ENCODE data around the gene FBXO7. TPM values are rescaled to one million over a fixed set of nuclear protein-coding genes. Genes with fewer than 3 reads are reported as not detected.

FBXO7 gene
- total RNA-seq, 2 donors from 2014 or later, result 82.8 to 128 TPM

GRCh38 chr22:32511274-32511673, 36.7 kb downstream of the FBXO7 start:
- Histone ChIP-seq H3K4me3 (no peak overlapping the region), H3K9me3 (no peaks in the 10 kb centered on the region), H3K36me3 (no peaks in the 10 kb centered on the region), H3K27me3 (replicated peaks; ENCODE audit: insufficient read depth) (no peaks in the 10 kb centered on the region), H3K4me1 (replicated peaks) (no peaks in the 10 kb centered on the region), H3K27ac (no peak overlapping the region)
- TF ChIP-seq POLR2A (IDR thresholded peaks at IDR 0.05), result no peak
- TF ChIP-seq POLR2AphosphoS5 (IDR thresholded peaks at IDR 0.05), result no peak
- no peak for TF ChIP-seq CTCF (IDR thresholded peaks at IDR 0.05)
- 65% methylated on average over 3 of the region's 3 CpGs for WGBS
- no peak for DNase-seq (ENCODE audit: low spot score)
- intact Hi-C loops (cut with DNase I), result no loop called here

GRCh38 chr22:32511776-32512175, 37.2 kb downstream of the FBXO7 start:
- Histone ChIP-seq H3K27me3 (replicated peaks; ENCODE audit: insufficient read depth) (no peaks in the 10 kb centered on the region), H3K4me3 (no peak overlapping the region), H3K9me3 (no peaks in the 10 kb centered on the region), H3K4me1 (replicated peaks) (no peaks in the 10 kb centered on the region), H3K27ac (no peak overlapping the region), H3K36me3 (no peaks in the 10 kb centered on the region)
- WGBS, result 100% methylated on average over 2 of the region's 2 CpGs
- TF ChIP-seq POLR2AphosphoS5 (IDR thresholded peaks at IDR 0.05) (no peak), POLR2A (IDR thresholded peaks at IDR 0.05) (no peak), CTCF (IDR thresholded peaks at IDR 0.05) (no peak)
- intact Hi-C loops (cut with DNase I), result no loop called here
- DNase-seq (ENCODE audit: low spot score), result no peak

GRCh38 chr22:32512267-32512982, 37.8 kb downstream of the FBXO7 start:
- Histone ChIP-seq H3K36me3 (no peaks in the 10 kb centered on the region), H3K27ac (no peak overlapping the region), H3K9me3 (no peaks in the 10 kb centered on the region), H3K27me3 (replicated peaks; ENCODE audit: insufficient read depth) (no peaks in the 10 kb centered on the region), H3K4me1 (replicated peaks) (no peaks in the 10 kb centered on the region), H3K4me3 (no peak overlapping the region)
- DNase-seq (ENCODE audit: low spot score), result no peak
- intact Hi-C loops (cut with DNase I), result no loop called here
- TF ChIP-seq POLR2A (IDR thresholded peaks at IDR 0.05), result no peak
- no peak for TF ChIP-seq CTCF (IDR thresholded peaks at IDR 0.05)
- TF ChIP-seq POLR2AphosphoS5 (IDR thresholded peaks at IDR 0.05), result no peak
- 91% methylated on average over 8 of the region's 8 CpGs for WGBS

GRCh38 chr22:32515084-32515483, 40.5 kb downstream of the FBXO7 start:
- Histone ChIP-seq H3K4me3 (no peak overlapping the region), H3K4me1 (replicated peaks) (no peaks in the 10 kb centered on the region), H3K9me3 (no peaks in the 10 kb centered on the region), H3K27me3 (replicated peaks; ENCODE audit: insufficient read depth) (no peaks in the 10 kb centered on the region), H3K27ac (no peak overlapping the region), H3K36me3 (no peaks in the 10 kb centered on the region)
- intact Hi-C loops (cut with DNase I), result no loop called here
- no peak for DNase-seq (ENCODE audit: low spot score)
- WGBS, result 97% methylated on average over 2 of the region's 2 CpGs
- TF ChIP-seq CTCF (IDR thresholded peaks at IDR 0.05) (no peak), POLR2AphosphoS5 (IDR thresholded peaks at IDR 0.05) (no peak), POLR2A (IDR thresholded peaks at IDR 0.05) (no peak)

GRCh38 chr22:32517488-32517887, 42.9 kb downstream of the FBXO7 start:
- Histone ChIP-seq H3K4me3 (no peak overlapping the region), H3K36me3 (no peaks in the 10 kb centered on the region), H3K27ac (no peak overlapping the region), H3K27me3 (replicated peaks; ENCODE audit: insufficient read depth) (no peaks in the 10 kb centered on the region), H3K4me1 (replicated peaks) (no peaks in the 10 kb centered on the region), H3K9me3 (no peaks in the 10 kb centered on the region)
- no peak for DNase-seq (ENCODE audit: low spot score)
- TF ChIP-seq CTCF (IDR thresholded peaks at IDR 0.05), result no peak
- intact Hi-C loops (cut with DNase I), result no loop called here
- WGBS, result 97% methylated on average over 3 of the region's 3 CpGs

Data from prostate gland (tissue), 2 donors.